G401.6 (cell line): ENCODE measurements around the gene TMEM161B.
"Not testable (repeated sequence)": the region's sequence is repeated elsewhere in the genome, so short reads cannot be mapped to it uniquely, and the experiment has no call there.

Experiments
- FAIRE-seq: peaks from 2 replicates; lab custom pipeline; 2012; peaks lifted over from hg19 to GRCh38; lab: Jason Lieb, UNC

The TMEM161B gene

DNA sequence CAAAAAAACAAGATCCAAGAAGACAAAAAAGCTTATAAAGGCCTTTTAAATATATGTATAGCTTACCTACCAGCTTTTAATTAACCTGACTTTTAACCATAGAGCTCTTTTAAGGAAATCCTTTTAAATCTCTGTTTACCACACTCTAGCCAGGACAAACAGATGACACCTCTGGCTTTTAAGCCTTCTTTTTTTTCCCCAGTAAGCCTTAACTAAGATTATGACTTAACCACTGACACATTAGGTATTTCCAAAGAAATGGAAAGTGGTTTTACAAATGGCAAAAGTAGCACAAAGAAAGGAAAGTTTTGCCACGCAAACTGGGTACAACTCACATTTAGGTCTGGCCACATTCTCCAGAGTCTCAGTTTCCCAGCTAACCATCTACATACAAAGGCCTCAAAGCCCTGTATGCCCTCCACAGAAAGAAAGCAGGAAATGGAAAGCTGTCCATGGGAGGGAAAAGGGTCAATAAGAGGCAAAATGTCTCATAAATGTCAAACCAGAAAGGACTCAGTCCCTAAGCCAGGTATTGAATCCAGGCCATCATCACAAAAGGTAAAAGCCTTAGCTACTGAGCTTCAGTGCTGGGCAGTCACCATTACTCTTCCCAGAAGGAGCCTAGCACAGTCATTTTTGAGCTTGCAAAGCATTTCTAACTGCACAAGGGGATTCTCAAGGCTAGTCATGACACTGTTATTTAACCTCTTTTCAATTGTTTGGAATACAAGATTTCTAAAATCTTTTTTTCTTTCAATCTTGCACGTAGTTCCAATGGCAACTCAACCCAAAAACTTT, 19.7 kb downstream of the TMEM161B start:
- FAIRE-seq, result no peak

DNA sequence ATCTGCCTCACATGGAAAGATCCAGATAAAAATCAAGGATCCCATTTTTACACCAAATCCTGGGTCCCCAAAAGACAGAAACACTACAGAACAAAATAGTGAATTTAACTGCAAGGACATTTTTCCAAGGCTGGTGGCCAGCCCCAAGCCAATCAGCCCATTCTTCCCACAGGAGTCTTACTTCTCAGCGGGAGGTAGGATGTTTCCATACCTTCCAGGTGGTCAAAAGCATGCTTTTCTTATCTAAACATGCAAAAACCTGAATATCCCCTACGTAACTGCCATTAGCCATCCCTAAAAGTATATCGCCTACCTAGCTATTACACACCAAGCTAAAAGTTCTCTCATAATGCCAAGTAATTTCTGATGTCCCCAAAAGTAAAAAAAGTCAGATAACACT, 20.6 kb downstream of the TMEM161B start:
- no peak for FAIRE-seq

DNA sequence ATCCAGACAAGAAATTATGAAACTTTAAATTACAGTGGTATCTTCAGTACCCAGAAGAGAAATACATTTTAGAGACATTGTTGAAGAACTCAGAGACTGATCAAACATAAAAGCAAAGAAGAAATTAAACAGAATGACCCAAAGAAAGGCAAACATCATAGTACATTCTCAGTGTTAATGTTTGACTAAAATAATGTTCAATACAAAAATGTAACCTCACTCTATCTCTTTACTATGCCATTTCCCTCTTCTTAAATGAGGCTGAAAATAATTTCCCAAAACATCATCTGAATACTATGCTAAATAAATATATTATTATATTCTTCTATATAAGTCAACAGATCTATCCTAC, 22.8 kb downstream of the TMEM161B start:
- no peak for FAIRE-seq

DNA sequence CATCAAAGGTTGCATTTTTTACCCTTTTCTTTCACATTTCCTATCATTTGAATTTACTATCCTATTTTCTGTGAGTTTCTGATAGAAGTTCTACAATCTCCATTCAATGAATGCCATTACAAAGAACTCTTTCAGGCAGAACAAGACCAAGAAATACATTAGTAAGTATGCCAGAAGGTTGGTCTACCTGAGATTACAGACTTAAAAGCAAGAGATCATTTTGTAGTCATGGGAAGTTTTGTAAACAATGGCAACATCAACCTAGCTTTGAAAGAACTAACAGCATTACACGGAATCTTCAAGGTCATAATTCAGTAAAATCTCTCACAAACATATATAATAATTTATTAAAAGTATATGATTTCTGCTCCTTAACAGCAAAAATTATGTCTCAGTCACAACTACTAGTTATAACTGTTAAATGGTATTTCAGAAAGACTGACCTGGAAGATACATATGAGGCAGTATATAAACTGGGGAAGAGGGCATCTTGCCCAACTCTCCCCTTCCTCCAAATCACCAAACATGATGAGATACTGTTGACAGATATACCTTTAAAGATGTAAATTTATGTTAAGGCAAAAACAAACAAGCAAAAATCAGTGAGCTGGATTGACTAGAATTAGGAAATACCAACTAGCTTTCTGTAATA, 23.3 kb downstream of the TMEM161B start:
- FAIRE-seq, result no peak

DNA sequence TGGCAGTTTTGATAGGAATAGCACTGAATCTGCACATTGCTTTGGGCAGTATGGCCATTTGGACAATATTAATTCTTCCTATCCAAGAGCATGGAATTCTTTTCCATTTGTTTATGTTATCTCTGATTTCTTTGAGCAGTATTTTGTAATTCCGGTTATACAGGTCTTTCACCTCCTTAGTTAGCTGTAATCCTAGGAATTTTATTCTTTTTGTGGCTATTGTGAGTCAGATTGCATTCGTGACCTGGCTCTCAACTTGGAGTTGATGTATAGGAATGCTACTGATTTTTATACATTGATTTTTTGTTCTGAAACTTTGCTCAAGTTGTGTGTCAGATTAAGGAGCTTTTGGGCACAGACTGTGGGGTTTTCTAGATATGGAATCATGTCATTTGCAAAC, 24.0 kb downstream of the TMEM161B start:
- no peak for FAIRE-seq

DNA sequence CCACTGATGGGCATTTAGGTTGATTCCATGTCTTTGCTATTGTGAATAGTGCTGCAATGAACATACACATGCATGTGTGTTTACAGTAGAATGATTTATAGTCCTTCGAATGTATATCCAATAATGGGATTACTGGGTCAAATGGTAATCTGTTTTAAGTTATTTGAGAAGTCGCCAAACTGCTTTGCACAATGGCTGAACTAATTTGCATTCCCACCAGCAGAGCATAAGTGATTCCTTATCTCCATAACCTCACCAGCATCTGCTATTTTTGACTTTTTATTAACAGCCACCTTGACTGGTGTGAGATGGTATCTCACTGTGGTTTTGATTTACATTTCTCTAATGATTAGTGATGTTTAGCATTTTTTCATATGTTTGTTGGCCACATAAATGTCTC, 25.2 kb downstream of the TMEM161B start:
- not testable (repeated sequence) for FAIRE-seq

DNA sequence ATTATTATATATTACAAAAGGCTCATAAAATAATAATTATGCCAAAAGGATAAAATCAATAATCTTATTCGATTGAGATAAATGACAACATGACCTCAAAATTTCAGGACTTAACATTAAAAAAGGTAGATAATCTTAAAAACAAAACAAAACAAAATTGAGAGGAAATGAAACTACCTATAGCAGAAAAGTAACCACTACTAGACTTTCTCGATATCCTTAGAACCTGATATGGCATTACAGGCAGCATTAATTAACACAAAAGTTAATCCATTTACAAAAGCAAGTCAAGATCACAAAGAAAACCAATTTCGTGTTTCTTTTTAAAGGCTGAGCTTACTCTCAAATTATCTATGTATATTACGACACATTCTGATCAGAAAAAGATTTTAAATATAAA, 29.9 kb downstream of the TMEM161B start:
- peak; percentile 79 for FAIRE-seq

DNA sequence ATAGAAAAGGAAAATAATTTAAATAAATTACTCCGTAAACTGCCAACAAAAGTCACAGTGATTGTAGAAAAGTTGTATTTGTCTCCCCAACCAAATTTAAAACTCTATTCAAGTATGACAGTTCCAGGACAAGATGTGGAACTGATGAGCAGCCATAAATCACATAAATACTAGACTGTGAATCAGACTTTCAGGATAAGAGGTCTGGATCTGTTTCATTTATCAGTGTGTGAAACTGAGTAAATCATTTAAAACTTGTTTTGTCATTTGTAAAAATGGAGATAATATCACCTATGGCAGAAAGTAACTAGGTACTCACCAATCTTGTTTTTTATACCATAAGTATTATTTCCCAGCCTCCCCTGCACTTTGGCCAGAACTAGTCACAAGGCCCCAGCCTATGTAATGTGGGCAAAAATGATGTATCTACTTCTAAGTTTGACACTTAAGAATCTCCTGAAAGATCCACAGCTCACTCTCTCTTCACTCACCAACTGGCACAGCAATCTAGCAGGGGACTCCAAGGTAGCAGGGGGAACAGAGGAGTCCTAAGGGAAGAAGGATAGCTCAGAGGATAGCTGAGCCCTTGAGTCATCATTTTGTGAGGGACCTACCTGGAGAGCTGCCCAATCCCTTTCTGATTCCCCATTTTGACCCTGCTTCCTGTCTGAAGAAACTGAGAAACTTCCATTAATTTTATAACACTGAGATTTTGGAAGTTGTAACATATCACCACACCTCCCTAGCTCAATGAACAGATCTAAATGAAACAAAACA, 31.6 kb downstream of the TMEM161B start:
- FAIRE-seq, result no peak

DNA sequence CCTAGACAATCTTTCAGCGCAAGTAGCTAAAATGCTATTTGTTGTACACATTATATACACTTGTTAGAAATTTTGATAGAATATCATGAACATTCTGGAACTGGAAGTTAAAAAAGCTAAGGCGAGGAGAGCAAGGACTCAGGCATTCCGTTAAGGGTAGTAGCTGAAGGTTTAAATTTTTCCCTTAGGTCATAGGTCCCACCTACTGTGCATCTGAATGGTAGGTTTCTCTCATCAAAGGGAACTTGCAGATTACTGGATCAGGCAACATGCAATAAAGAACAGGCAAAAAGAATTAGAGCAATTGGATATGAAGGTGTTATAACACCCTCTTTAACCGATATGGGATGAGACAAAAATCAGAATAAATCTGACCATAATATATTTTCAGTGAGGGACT, 32.8 kb downstream of the TMEM161B start:
- no peak for FAIRE-seq

DNA sequence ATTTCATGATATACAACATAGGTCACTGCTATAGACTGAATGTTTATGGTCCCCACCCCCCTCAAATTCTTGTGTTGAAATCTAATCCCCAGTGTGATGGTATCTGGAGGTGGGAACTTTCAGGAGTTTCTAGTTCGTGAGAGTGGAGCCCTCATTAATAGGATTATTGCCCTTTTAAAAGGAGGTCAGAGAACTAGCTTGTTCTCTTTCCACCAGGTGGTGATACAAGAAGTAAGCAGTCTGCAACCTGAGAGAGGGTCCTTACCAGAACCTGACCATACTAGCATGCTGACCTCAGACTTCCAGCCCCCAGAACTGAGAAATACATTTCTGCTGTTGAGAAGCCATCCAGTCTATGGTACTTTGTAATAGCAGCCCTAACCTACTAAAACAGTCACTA, 33.3 kb downstream of the TMEM161B start:
- no peak for FAIRE-seq

DNA sequence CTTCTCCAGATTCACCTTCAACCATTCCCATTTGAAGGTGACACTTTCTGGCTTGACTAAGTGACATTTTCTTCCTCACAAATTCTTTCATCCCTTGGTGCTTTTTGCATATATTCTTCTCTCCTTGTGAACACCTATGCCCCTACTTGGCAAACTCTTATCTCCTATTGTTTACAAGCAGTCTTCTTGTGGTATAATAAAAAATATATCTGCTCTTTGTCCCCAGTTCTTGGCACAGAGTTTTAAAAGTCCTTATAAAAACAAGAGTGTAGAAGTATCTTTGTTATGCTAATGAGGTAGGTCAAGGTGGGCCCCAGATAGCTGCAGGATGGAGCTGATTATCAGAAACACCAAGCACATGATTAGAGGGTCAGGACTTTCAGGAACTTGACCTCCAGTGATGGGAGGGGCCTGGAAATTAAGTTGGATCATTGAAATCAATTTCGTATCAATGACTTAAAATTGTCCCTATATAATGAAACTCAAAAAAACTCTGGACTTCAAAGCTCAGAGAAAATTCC, 38.0 kb downstream of the TMEM161B start:
- FAIRE-seq, result no peak

DNA sequence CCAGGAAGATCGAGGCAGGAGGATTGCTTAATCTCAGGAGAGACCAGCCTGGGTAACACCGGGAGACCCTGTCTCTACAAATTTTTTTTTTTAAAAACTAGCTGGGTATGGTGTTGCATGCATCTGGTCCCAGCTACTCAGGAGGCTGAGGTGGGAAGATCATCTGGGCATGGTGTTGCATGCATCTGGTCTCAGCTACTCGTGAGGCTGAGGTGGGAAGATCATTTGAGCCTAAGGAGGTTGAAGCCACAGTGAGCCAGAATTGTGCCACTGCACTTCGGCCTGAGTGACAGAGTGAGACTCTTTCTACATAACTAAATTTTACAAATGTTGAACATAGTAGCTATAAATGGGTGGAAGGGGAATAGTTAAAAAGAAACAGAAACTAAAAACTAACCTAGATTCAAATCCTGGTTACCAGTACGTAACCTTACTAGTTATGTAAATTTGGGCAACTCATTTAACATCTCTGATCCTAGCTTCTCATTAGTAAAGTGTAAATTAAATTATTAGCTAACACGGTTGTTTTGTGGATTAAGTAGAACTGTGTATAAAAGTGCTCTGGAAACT, 41.7 kb downstream of the TMEM161B start:
- no peak for FAIRE-seq

DNA sequence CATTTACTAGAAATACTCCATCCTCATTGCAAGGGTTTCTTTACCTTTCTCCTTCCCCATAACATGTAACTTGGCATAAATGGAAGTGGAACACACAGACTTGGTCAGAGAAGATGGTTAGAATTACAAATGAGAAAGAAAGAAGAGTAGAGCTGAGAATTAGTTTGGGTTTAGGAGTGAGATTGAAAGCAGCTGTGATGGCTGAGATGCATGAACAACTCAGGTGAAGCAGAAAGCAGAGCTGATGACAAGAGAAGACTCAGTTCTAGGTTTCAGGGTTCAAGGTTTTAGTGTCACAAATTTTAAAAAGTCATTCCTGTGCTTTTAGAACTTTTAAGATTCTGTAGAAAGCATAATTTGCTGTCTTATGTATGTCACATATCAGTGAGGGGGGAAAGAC, 54.0 kb downstream of the TMEM161B start:
- no peak for FAIRE-seq

DNA sequence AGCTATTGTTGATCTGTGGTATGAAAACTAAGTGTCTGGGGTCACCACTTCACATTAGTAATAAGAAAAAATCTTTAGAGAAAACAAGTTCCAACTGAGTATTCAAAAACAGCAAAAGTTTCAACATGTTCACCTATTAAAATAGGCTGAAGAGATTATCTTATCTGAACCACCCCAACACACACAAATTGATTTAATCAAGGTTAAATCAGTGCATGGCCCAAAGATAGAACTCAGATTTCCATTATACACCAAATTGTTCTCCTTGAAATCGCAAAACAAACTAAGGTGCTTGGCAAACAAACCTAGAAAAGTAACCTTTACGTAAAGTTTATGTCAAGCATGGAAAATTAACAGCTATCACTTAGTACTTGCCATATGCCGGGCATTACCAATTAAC, 61.1 kb downstream of the TMEM161B start:
- FAIRE-seq, result no peak

DNA sequence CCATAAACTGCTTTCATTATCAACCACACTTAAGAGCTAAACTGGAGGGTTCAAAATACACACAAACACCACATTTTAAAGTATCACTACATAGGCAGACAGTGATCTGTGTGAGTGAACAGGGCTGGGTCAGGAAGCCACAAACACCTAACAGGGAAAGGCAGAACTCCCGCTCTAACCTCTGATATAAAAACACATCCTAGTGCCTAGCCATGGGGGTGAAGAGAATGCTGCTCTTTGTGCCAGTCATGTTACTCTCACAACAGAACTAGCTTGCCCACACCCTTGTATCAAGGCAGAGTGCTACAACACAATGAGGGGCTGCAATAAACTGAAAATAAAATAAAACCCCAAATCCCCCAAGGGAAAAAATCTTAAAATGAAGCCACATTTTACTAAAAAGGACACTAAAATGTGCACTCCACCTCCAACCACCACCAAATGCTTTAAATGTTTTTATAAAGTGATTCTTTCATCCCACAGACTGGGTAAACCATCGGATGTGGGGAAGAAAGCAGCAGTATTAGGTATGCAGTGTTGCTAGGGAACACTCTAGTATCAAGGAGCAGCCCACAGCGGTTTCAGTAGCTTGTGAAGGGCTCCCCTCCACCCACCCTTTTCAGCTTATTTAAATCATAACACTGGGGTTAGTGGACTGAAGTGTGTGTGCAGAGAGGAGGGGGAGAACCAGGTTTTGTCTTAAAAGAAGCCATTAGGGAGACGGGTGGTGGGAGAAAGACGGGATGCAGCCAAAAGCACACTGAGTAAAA, 64.5 kb downstream of the TMEM161B start:
- no peak for FAIRE-seq

DNA sequence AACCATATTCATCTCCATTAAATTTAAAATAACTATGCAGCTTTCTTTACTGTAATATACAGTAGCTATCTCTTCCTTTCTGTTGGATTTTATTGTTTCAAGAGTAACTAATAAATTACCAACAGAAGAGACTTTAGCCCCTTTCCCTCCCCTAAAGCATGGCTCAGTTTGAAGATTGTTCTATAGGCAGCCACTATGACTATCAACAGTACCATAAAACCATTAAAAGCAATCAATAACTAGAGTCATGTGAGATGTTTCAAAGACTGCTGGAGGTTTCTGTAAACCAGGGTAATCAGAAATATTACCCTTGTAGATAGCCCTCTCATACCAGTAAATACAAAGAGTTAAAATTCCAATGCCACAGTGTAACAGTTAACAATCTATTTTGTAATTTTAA, 73.0 kb downstream of the TMEM161B start:
- no peak for FAIRE-seq

DNA sequence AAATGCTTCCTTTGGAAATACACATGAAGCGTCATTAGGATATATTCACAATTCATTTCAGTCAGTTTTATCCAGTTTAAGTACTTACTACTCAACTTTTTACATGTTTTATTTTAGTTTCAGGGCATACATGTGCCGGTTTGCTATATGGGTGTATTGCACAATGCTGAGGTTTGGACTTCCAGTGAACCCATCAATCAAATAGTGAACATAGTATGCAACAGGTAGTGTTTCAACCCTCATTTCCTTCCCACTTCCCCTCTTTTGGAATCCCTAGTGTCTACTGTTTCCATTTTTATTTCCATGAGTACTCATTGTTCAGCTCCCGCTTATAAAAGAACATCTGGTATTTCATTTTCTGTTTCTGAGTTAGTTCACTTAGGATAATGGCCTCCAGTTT, 74.7 kb downstream of the TMEM161B start:
- FAIRE-seq, result no peak

DNA sequence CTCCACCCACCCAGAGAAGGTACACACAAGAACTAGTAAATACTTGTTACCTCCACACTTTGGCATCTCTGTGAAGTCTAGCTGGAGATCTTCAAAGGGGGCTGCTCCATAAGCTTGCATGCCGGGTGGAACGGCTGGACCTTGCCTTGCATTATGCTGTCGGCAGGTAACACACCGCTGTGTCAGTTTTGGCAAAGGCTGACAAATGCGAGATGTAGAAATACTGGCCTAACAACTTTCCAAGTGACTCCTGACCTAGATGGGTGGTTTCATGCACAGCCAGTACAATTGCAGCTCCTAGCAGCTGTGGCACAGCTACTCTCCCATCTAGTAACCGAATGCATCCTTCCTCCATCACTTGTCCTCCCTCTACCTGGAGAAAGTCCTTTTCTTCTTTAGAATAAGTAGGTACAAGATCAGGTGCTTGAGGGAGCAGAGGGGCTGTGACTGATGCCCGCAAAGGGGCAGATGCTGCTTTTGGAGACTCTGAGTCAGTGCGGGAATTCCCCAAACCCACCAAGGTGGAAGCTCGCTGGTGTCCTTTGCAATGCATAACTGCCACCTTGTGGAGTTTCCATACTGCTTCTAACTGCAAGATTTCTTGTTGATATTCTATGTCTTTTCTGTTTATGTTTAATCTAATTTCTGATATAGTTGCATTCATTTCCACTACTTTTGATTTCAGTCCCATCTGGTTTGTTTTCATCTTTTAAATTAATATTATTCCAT, 78.4 kb downstream of the TMEM161B start:
- no peak for FAIRE-seq

DNA sequence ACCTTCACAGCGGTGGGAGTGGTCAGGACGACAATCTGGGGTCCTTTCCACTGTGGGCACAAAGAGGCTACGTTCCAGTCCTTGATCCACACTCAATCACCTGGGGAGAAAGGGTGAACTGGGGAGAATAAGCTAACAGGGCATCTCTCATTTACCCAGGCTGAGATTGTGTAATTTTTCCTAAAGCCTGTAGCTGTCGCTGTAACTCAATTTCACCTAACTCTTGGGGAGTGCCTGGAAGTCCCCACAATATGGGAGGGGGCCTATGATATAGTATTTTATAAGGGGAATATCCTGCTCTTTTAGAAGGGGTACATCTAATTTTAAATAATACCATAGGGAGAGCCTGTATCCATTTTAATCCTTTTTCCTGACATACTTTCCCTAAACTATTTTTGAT, 79.2 kb downstream of the TMEM161B start:
- FAIRE-seq, result not testable (repeated sequence)

DNA sequence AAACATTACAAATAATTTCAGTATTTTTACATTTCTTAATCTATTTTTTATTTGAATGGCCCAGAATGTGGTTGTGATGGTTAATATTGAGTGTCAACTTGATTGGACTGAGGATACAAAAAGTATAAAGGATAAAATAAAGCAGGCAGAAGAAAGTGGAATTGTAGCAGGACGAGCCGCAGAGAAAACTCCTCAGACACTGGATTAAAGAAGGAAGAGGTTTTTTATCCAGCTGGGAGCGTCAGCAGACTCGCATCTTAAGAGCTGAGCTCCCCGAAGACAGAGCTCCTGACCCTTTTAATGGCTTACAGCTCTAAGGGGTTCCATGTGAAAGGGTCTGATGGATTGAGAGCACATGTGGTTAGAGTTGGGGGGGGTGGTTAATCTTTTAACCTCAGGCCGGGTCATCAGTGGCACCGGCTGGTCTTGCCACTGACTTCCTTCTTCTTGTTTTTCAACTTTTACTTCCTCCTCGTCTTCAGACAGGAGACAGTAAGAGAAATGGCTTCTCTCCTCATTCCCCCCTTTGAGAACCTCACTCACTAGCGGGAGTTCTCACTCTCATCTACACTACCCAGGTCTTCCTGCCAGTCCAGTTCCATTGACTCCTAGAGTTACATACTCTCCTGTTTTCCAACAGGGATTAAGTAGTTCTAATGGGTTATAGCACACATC, 80.0 kb downstream of the TMEM161B start:
- FAIRE-seq, result no peak

DNA sequence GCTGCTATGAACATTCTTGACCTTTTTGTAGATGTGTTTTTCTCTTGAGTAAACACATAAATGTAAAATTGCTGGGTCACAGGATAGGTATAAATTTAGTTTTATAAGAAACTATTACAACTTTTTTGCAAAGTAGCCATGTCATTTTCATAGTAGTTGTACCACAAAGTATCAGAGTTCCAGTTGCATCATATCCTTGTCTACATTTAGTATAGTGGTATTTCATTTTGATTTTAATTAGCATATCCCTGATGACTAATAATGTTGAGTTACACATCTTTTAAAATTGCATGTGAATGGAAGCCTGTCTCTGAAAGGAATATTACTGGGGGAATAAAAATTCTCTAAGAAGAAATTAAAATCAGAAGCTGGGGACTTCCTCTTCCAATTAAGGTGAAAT, 85.4 kb downstream of the TMEM161B start:
- FAIRE-seq, result no peak
